Activated effector memory CD4-positive, alpha-beta T cell treated with Interleukin-2 at 50 U/mL for 16 hours (primary cell): ENCODE data around the gene PYGB.

Experiments used
- DNase-seq: peaks from one replicate; pipeline ENCODE4 v3.0.0-alpha.2; 2020

The PYGB gene

GRCh38 chr20:25341716-25342680 is 94.1 kb downstream of the PYGB start:
- no peak for DNase-seq

GRCh38 chr20:25344634-25345033 is 96.7 kb downstream of the PYGB start:
- no peak for DNase-seq

- DNase-seq = no peak
These were observed 97.8 kb downstream of the PYGB start for GRCh38 chr20:25345721-25346120.

GRCh38 chr20:25346349-25346748 is 98.5 kb downstream of the PYGB start:
- DNase-seq = no peak
